ENCODE measurements around the gene VAMP3. TPM values are rescaled to one million over a fixed set of nuclear protein-coding genes. Genes with fewer than 3 reads are reported as not detected.

VAMP3 gene
- total RNA-seq, 2 experiments from 2014 or later: 13.2 to 20.9 TPM

DNA sequence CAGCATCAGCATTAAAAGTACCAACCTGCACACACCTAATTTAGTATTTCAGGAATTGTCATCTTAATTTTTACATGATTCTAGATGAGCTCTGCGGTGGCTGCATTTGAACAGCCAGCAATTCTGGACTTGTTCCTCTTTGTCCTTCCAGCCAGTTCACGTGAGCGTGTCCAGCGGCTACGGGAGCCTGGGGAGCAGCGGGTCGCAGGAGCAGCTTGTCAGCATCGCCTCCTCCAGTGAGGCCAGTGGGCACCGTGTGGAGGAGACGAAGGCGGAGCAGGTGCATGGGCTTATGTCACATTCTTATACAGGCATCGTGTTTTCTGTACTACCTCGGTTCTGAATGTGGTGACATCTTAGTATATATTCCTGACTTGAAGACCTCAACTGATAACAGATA, 38.6 kb downstream of the VAMP3 start:
- H3K4me3 Mint-ChIP-seq: no peak overlapping the region
- DNase-seq (no peak), ATAC-seq (no peak)
- H3K27me3 Mint-ChIP-seq: no peaks in the 10 kb centered on the region
- intact Hi-C loops (cut with micrococcal nuclease): loop anchor here (10.0 kb wide), 1 partner anchor 85 kb away; no protein-coding TSS in a partner anchor
- H3K4me1 Mint-ChIP-seq (ENCODE audit: low read depth): no peaks in the 10 kb centered on the region
- CTCF ChIA-PET: interaction anchor here (0.8 kb wide), 1 partner anchor 9 kb away, joined by 3 read pairs; no protein-coding TSS in a partner anchor
- peaks cover 27% of the 10 kb centered on the region for H3K36me3 Mint-ChIP-seq (ENCODE audit: low read depth)
- TF ChIP-seq CTCF (IDR thresholded peaks at IDR 0.05): no peak
- POLR2A ChIA-PET: no interaction called here
- H3K27ac Mint-ChIP-seq: no peak overlapping the region
- peaks cover 14% of the 10 kb centered on the region for H3K9me3 Mint-ChIP-seq

DNA sequence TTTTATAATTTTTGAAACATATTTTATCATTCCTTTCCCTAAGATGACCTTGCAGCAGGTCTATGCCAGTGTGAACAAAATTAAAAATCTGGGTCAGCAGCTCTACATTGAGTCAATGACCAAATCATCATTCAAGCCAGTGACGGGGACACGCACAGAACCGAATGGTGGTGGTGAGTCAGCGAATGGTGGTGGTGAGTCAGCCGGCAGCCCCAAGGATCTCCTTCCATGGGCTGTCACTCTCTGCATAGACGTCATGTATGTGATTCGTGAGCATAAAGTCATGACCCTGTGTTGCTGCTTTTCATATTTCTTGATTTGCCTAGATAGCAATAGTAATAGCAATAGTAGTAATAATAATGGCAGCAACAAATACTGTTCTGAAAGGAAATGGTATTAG, 39.3 kb downstream of the VAMP3 start:
- POLR2A ChIA-PET: no interaction called here
- Mint-ChIP-seq H3K9me3 (peaks cover 14% of the 10 kb centered on the region), H3K27me3 (no peaks in the 10 kb centered on the region), H3K4me1 (ENCODE audit: low read depth) (no peaks in the 10 kb centered on the region), H3K4me3 (no peak overlapping the region), H3K36me3 (ENCODE audit: low read depth) (peaks cover 27% of the 10 kb centered on the region), H3K27ac (no peak overlapping the region)
- ATAC-seq: peak; percentile 55
- CTCF ChIA-PET: interaction anchor here (0.7 to 1.0 kb wide), 3 partner anchors 8 to 93 kb away, joined by 3 read pairs; no protein-coding TSS in a partner anchor
- intact Hi-C loops (cut with micrococcal nuclease): loop anchor here (10.0 kb wide), 1 partner anchor 84 kb away; no protein-coding TSS in a partner anchor
- DNase-seq: peak; percentile 49
- TF ChIP-seq CTCF (IDR thresholded peaks at IDR 0.05): no peak

DNA sequence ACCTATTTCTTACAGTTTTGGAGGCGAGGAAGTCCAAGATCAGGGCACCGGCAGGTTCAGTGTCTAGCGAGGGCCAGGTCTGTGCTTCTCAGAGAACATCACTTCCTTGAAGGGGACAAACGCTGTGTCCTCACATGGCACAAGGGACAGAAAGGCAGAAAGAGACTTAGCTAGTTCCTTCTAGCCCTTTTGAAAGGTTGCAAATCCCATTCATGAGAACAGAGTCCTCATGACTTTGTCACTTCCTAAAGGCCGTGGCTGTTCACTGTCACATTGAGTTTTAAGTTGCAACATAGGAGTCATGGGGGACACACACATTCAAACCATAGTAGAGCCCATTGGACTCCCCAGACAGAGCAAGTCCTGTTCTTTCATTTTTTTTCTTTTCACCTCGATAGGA, 40.4 kb downstream of the VAMP3 start:
- no peaks in the 10 kb centered on the region for H3K27me3 Mint-ChIP-seq
- no peak overlapping the region for H3K4me3 Mint-ChIP-seq
- TF ChIP-seq CTCF (IDR thresholded peaks at IDR 0.05): no peak
- no peak for ATAC-seq
- ChIA-PET CTCF (interaction anchor here (0.6 to 1.2 kb wide), 4 partner anchors 58 to 164 kb away, joined by 3 read pairs; no protein-coding TSS in a partner anchor), POLR2A (interaction anchor here (0.6 kb wide), 1 partner anchor 927 kb away, joined by 3 read pairs; no protein-coding TSS in a partner anchor)
- no peak overlapping the region for H3K27ac Mint-ChIP-seq
- peaks cover 14% of the 10 kb centered on the region for H3K9me3 Mint-ChIP-seq
- no peak for DNase-seq
- H3K4me1 Mint-ChIP-seq (ENCODE audit: low read depth): no peaks in the 10 kb centered on the region
- peaks cover 27% of the 10 kb centered on the region for H3K36me3 Mint-ChIP-seq (ENCODE audit: low read depth)
- intact Hi-C loops (cut with micrococcal nuclease): loop anchor here (10.0 kb wide), 1 partner anchor 83 kb away; no protein-coding TSS in a partner anchor

DNA sequence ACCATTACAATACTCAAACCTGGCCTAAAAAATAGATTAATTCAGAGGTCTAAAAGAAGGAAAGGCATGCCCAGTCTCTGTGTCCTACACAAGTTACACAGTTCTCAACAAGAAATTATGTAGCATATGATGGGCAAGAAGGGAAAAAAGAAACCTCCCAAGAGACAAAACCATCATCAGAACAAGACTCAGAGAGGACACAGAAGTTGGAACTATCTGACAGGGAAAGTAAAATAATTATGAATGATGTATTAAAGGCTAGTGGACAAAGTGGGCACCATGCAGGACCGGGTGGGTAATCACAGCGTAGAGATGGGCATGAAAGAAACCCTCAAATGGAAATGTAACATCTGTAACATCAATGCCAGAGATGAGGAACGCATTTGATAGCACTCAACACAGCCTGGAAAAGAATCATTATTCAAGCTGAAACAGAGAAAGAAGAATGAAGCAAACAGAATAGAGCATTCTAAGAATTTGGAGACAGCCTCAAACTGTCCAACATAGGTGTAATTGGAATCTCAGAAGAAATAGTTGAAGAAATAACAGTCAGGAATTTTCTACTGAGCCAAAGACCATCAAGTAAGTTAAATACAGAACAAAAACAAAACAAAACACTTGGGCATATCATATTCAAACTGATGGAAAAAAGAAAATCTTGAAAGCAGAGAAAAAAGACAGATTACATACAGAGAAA, 42.7 kb downstream of the VAMP3 start:
- peaks cover 14% of the 10 kb centered on the region for H3K9me3 Mint-ChIP-seq
- intact Hi-C loops (cut with micrococcal nuclease): loop anchor here (10.0 kb wide), 1 partner anchor 81 kb away; no protein-coding TSS in a partner anchor
- no peak for TF ChIP-seq CTCF (IDR thresholded peaks at IDR 0.05)
- ATAC-seq (no peak), DNase-seq (no peak)
- POLR2A ChIA-PET: no interaction called here
- CTCF ChIA-PET: no interaction called here
- no peak overlapping the region for H3K4me3 Mint-ChIP-seq
- no peak overlapping the region for H3K27ac Mint-ChIP-seq
- H3K36me3 Mint-ChIP-seq (ENCODE audit: low read depth): peaks cover 27% of the 10 kb centered on the region
- no peaks in the 10 kb centered on the region for H3K27me3 Mint-ChIP-seq
- H3K4me1 Mint-ChIP-seq (ENCODE audit: low read depth): no peaks in the 10 kb centered on the region

GRCh38 chr1:7821282-7821681, 50.2 kb downstream of the VAMP3 start:
- no peak for ATAC-seq
- H3K4me3 Mint-ChIP-seq: no peak overlapping the region
- CTCF ChIA-PET: interaction anchor here (1.1 to 2.3 kb wide), 2 partner anchors 13 to 23 kb away, joined by 3 to 10 read pairs; no protein-coding TSS in a partner anchor

More at GRCh38 chr1:7821282-7821681, 50.2 kb downstream of the VAMP3 start:
- Mint-ChIP-seq H3K27me3 (no peaks in the 10 kb centered on the region), H3K27ac (no peak overlapping the region), H3K9me3 (no peaks in the 10 kb centered on the region), H3K4me1 (ENCODE audit: low read depth) (no peaks in the 10 kb centered on the region), H3K36me3 (ENCODE audit: low read depth) (peaks cover 2% of the 10 kb centered on the region)
- intact Hi-C loops (cut with micrococcal nuclease): no loop called here
- POLR2A ChIA-PET: interaction anchor here (0.5 to 0.7 kb wide), 2 partner anchors 45 to 458 kb away, joined by 3 read pairs; no protein-coding TSS in a partner anchor
- no peak for TF ChIP-seq CTCF (IDR thresholded peaks at IDR 0.05)
- no peak for DNase-seq
